ENCODE data around the gene NOTCH3.

Gene NOTCH3

DNA sequence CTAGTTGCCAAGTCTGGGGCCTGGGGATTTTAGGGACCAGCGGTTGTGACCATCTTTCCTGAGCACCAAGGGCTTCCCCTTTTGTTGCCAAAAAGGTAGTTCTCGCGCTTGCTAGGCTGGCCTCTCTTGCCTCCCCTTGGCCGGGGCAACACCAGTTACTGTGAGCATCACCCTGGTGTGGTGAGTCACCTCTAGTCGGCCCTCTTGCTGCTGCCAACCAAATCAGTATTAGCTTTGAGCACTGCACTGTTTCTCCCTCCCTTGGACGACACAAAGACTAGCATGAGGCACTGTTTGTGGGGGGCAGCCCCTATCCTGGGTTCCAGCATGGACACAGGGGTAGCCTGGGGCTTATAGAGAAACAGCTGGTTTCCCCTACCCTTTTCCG lies 86.6 kb downstream of the NOTCH3 start:
- TF ChIP-seq, protein P1, sequence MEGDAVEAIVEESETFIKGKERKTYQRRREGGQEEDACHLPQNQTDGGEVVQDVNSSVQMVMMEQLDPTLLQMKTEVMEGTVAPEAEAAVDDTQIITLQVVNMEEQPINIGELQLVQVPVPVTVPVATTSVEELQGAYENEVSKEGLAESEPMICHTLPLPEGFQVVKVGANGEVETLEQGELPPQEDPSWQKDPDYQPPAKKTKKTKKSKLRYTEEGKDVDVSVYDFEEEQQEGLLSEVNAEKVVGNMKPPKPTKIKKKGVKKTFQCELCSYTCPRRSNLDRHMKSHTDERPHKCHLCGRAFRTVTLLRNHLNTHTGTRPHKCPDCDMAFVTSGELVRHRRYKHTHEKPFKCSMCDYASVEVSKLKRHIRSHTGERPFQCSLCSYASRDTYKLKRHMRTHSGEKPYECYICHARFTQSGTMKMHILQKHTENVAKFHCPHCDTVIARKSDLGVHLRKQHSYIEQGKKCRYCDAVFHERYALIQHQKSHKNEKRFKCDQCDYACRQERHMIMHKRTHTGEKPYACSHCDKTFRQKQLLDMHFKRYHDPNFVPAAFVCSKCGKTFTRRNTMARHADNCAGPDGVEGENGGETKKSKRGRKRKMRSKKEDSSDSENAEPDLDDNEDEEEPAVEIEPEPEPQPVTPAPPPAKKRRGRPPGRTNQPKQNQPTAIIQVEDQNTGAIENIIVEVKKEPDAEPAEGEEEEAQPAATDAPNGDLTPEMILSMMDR (IDR thresholded peaks at IDR 0.05), result no peak

DNA sequence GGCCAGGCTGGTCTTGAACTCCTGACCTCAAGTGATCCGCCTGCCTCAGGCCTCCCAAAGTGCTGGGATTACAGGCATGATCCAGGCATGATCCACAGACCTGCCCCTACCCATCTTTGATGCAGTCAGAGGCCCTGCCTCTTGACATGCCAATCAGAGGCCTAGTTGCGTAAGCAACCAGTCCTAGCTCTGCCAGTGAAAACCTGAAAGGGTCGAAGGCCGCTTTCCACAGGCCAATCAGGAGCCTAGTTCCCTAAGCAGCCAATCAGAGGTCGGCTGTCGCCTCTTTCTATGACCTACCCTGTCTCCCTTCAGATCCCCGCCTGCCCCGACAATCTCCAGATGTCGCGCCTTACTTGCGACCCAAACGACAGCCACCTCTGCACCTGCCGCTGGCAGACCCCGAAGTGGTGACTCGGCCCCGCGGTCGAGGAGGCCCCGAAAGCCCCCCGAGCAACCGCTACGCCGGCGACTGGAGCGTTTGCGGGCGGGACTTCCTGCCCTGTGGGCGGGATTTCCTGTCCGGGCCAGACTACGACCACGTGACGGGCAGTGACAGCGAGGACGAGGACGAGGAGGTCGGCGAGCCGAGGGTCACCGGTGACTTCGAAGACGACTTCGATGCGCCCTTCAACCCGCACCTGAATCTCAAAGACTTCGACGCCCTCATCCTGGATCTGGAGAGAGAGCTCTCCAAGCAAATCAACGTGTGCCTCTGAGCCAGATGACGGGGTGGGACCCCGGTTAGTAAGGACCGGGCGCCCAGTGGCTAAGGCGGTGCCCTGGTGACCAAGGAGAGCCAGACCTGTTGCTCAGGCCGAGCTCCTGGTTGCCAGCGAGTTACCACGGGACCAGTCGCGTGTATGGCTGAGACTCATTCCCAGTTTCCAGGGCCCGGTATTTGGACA lies 87.3 kb downstream of the NOTCH3 start:
- TF ChIP-seq, protein P1 (IDR thresholded peaks at IDR 0.05), result no peak

DNA sequence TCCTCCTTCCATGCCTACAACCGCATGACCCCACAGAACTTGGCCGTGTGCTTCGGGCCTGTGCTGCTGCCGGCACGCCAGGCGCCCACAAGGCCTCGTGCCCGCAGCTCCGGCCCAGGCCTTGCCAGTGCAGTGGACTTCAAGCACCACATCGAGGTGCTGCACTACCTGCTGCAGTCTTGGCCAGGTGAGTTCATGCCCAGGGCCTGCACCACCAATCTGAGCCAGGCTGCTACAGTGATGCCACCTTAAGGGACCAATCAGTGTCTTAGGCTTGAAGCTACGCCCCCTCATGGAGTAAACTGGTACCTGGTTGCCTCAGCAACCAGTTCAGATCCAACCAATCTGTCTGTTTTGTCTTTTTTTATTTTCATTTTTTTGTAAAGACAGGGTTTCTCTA lies 88.4 kb downstream of the NOTCH3 start:
- TF ChIP-seq, protein P1 (IDR thresholded peaks at IDR 0.05), result no peak

DNA sequence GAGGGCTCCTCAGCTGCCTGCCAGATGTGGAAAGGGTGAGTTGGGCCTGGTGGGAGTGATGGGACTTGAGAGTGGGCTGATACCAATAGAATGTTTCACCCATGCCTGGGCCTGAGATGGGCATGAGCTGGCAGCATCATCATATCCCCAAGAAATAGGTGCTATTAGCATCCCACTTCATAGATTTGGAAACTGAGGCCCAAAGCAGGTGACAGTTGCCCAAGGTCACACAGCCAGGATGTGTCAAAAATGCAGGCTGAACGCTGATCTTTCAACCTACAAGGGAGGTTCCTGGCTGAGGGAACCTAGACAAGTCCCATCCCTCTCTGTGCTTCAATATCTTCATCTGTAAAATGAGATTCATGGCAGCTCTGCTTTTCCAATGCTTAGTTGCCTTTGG lies 89.0 kb downstream of the NOTCH3 start:
- TF ChIP-seq, protein P1 (IDR thresholded peaks at IDR 0.05), result no peak

DNA sequence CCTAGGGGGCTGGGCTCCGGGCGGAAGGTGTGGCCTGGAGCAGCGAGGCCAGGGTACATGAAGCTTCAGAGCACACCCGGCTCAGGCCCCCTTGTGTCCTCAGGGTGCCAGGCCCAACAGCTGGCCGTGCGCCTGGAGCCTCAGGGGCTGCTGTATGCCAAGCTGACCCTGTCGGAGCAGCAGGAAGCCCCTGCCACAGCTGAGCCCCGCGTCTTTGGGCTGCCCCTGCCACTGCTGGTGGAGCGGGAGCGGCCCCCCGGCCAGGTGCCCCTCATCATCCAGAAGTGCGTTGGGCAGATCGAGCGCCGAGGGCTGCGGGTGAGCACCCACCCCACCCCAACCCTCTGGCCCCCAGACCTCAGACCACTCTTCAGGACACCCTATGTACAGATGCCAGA lies 90.4 kb downstream of the NOTCH3 start:
- TF ChIP-seq, protein P1 (IDR thresholded peaks at IDR 0.05), result no peak

DNA sequence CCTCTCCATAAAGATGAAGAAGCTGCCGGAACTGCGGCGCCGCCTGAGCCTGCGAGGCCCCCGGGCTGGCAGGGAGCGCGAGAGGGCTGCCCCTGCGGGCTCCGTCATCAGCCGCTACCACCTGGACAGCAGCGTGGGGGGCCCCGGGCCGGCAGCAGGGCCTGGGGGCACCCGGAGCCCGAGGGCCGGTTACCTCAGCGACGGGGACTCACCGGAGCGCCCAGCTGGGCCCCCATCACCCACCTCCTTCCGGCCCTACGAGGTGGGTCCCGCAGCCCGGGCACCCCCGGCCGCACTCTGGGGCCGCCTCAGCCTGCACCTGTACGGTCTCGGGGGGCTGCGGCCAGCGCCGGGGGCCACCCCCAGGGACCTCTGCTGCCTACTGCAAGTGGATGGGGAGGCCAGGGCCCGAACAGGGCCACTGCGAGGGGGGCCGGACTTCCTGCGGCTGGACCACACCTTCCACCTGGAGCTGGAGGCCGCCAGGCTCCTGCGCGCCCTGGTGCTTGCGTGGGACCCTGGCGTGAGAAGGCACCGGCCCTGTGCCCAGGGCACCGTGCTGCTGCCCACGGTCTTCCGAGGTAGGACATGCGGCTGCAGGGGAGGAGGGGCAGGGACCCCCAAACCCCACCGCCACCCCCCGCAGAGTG lies 90.9 kb downstream of the NOTCH3 start:
- TF ChIP-seq, protein P1 (IDR thresholded peaks at IDR 0.05), result no peak

Measured in LNCAP (cell line).